HEK293 (cell line): ENCODE measurements around the gene RAB3C.

Experiments
- CTCF ChIA-PET: fragments of 350-600 bp; formaldehyde crosslinking; extraction: SDS; loops from one replicate; lab custom pipeline; 2021; ENCODE audit warnings: antibody characterized with exemption; lab: Yijun Ruan, JAX
- POLR2A ChIA-PET: fragments of 300-600 bp; formaldehyde crosslinking; extraction: SDS; loops from one replicate; lab custom pipeline; 2020; ENCODE audit warnings: antibody characterized with exemption, inconsistent platforms; lab: Yijun Ruan, JAX
- H3K27ac ChIP-seq: fragments of 200-500 bp; sonication (Bioruptor generic); 2 replicates; pipeline ENCODE4 v1.5.1; 2014; ENCODE audit warnings: low read depth, low read length, control low read depth, inconsistent platforms; ENCODE audit errors: extremely low read depth
- H3K36me3 ChIP-seq, 2 experiments: fragments of 200-500 bp in 1 of 2; sonication (Bioruptor generic) in 1 of 2; 1 replicate in 1 of 2; 2 replicates in 1 of 2; pipeline ENCODE4 v1.5.1; 2014 to 2017; ENCODE audit warnings: inconsistent platforms in 2 of 2, low read length in 2 of 2; ENCODE audit not compliant: control insufficient read depth in 2 of 2, insufficient read depth in 1 of 2
- H3K4me1 ChIP-seq: fragments of 200-500 bp; sonication (Bioruptor generic); 2 replicates; pipeline ENCODE4 v1.5.1; 2014; ENCODE audit warnings: mild to moderate bottlenecking, low read length, inconsistent platforms; ENCODE audit not compliant: control insufficient read depth, insufficient read depth
- H3K4me3 ChIP-seq: 2 replicates; pipeline ENCODE4 v1.5.1; 2011; ENCODE audit warnings: low read depth, mild to moderate bottlenecking, control low read depth, low read length, moderate library complexity
- H3K9me3 ChIP-seq: fragments of 200-500 bp; sonication (Bioruptor generic); 2 replicates; pipeline ENCODE4 v1.5.1; 2014; ENCODE audit warnings: low read depth, low read length, inconsistent platforms; ENCODE audit not compliant: control insufficient read depth, insufficient read depth
- IKZF3 ChIP-seq: fragments of 450-650 bp; IDR thresholded peaks from 2 replicates; pipeline ENCODE4 v1.5.0; 2018; ENCODE audit warnings: missing biosample characterization, mild to moderate bottlenecking, missing genetic modification characterization, moderate library complexity
- INSM2 ChIP-seq: fragments of 450-650 bp; formaldehyde crosslinking; IDR thresholded peaks from 2 replicates; pipeline ENCODE4 v1.5.1; 2016; ENCODE audit warnings: missing biosample characterization, missing genetic modification characterization
- MZF1 ChIP-seq: fragments of 450-650 bp; formaldehyde crosslinking; IDR thresholded peaks from 2 replicates; pipeline ENCODE4 v1.5.1; 2017; ENCODE audit warnings: missing biosample characterization, missing genetic modification characterization, borderline replicate concordance
- OVOL3 ChIP-seq: fragments of 450-650 bp; formaldehyde crosslinking; IDR thresholded peaks from 2 replicates; pipeline ENCODE4 v1.5.1; 2016; ENCODE audit warnings: missing biosample characterization, missing genetic modification characterization
- PRDM2 ChIP-seq: fragments of 450-650 bp; formaldehyde crosslinking; IDR thresholded peaks from 2 replicates; pipeline ENCODE4 v1.5.1; 2016; ENCODE audit warnings: missing biosample characterization, missing genetic modification characterization, borderline replicate concordance
- PRDM4 ChIP-seq: fragments of 450-650 bp; formaldehyde crosslinking; IDR thresholded peaks from 2 replicates; pipeline ENCODE4 v1.5.1; 2017; ENCODE audit warnings: missing biosample characterization, missing genetic modification characterization
- ZIC2 ChIP-seq: fragments of 450-650 bp; formaldehyde crosslinking; IDR thresholded peaks from 2 replicates; pipeline ENCODE4 v1.5.1; 2016; ENCODE audit warnings: missing biosample characterization, missing genetic modification characterization
- ZNF148 ChIP-seq: fragments of 450-650 bp; formaldehyde crosslinking; IDR thresholded peaks from 2 replicates; pipeline ENCODE4 v1.5.0; 2017; ENCODE audit warnings: missing biosample characterization, missing genetic modification characterization, borderline replicate concordance
- ZNF223 ChIP-seq: fragments of 450-650 bp; formaldehyde crosslinking; IDR thresholded peaks from 2 replicates; pipeline ENCODE4 v1.5.1; 2016; ENCODE audit warnings: missing biosample characterization, missing genetic modification characterization
- ZNF324 ChIP-seq: fragments of 450-650 bp; formaldehyde crosslinking; IDR thresholded peaks from 2 replicates; pipeline ENCODE4 v1.5.1; 2016; ENCODE audit warnings: missing biosample characterization, missing genetic modification characterization
- ZNF335 ChIP-seq: fragments of 450-650 bp; formaldehyde crosslinking; conservative IDR thresholded peaks from 2 replicates; pipeline ENCODE4 v1.5.1; 2016; ENCODE audit warnings: missing biosample characterization, missing genetic modification characterization
- ZNF514 ChIP-seq: fragments of 450-650 bp; formaldehyde crosslinking; IDR thresholded peaks from 2 replicates; pipeline ENCODE4 v1.5.1; 2016; ENCODE audit warnings: missing biosample characterization, missing genetic modification characterization
- ZNF529 ChIP-seq: fragments of 450-650 bp; formaldehyde crosslinking; IDR thresholded peaks from 2 replicates; pipeline ENCODE4 v1.5.1; 2017; ENCODE audit warnings: missing genetic modification characterization, missing biosample characterization; ENCODE audit not compliant: insufficient replicate concordance
- ZNF549 ChIP-seq: fragments of 450-650 bp; IDR thresholded peaks from 2 replicates; pipeline ENCODE4 v1.5.1; 2018; ENCODE audit warnings: missing biosample characterization, missing genetic modification characterization, mild to moderate bottlenecking, inconsistent platforms, moderate library complexity
- ZNF560 ChIP-seq: fragments of 450-650 bp; formaldehyde crosslinking; IDR thresholded peaks from 2 replicates; pipeline ENCODE4 v1.5.1; 2017; ENCODE audit warnings: missing biosample characterization, missing genetic modification characterization, borderline replicate concordance
- ZNF600 ChIP-seq: fragments of 450-650 bp; formaldehyde crosslinking; IDR thresholded peaks from 2 replicates; pipeline ENCODE4 v1.5.1; 2016; ENCODE audit warnings: missing biosample characterization, missing genetic modification characterization
- ZNF621 ChIP-seq: fragments of 450-650 bp; formaldehyde crosslinking; IDR thresholded peaks from 2 replicates; pipeline ENCODE4 v1.5.1; 2017; ENCODE audit warnings: missing biosample characterization, missing genetic modification characterization
- ZNF639 ChIP-seq: fragments of 450-650 bp; formaldehyde crosslinking; IDR thresholded peaks from 2 replicates; pipeline ENCODE4 v1.5.1; 2016; ENCODE audit warnings: missing biosample characterization, missing genetic modification characterization
- ZNF664 ChIP-seq: fragments of 450-650 bp; formaldehyde crosslinking; IDR thresholded peaks from 2 replicates; pipeline ENCODE4 v1.5.1; 2016; ENCODE audit warnings: missing biosample characterization, missing genetic modification characterization
- ZSCAN23 ChIP-seq: fragments of 450-650 bp; formaldehyde crosslinking; IDR thresholded peaks from 2 replicates; pipeline ENCODE4 v1.5.1; 2016; ENCODE audit warnings: missing biosample characterization, missing genetic modification characterization

RAB3C gene

GRCh38 chr5:58803056-58803455 is 220.2 kb downstream of the RAB3C start (continued):
- no peak for TF ChIP-seq ZNF148 (tag by site-specific recombination)
- TF ChIP-seq ZNF549 = no peak

GRCh38 chr5:58804291-58804690 is 221.4 kb downstream of the RAB3C start:
- Histone ChIP-seq H3K9me3 (no peaks in the 10 kb centered on the region), H3K27ac (no peak overlapping the region), H3K36me3 (no peaks in the 10 kb centered on the region), H3K4me3 (no peak overlapping the region), H3K4me1 (no peaks in the 10 kb centered on the region)
- POLR2A ChIA-PET = no interaction called here
- CTCF ChIA-PET = interaction anchor here (0.6 to 1.8 kb wide), 3 partner anchors 20 to 45 kb away, joined by 3 to 5 read pairs (median 5); no protein-coding TSS in a partner anchor
- no peak for TF ChIP-seq ZNF600 (tag by site-specific recombination)

- Histone ChIP-seq H3K27ac (no peak overlapping the region), H3K36me3 (no peaks in the 10 kb centered on the region), H3K4me3 (no peak overlapping the region), H3K4me1 (no peaks in the 10 kb centered on the region), H3K9me3 (no peaks in the 10 kb centered on the region)
- POLR2A ChIA-PET = no interaction called here
- CTCF ChIA-PET = interaction anchor here (0.7 kb wide), 2 partner anchors 72 to 207 kb away, joined by 3 to 5 read pairs; no protein-coding TSS in a partner anchor
- TF ChIP-seq ZNF335 (no peak), ZNF514 (tag by site-specific recombination) (no peak), ZNF560 (tag by site-specific recombination) (no peak), ZNF324 (tag by site-specific recombination) (no peak), IKZF3 (no peak), ZSCAN23 (tag by site-specific recombination) (no peak), MZF1 (tag by site-specific recombination) (no peak), ZNF529 (tag by site-specific recombination) (no peak), PRDM2 (tag by site-specific recombination) (no peak), ZNF223 (tag by site-specific recombination) (no peak), OVOL3 (tag by site-specific recombination) (no peak), PRDM4 (no peak), ZNF621 (tag by site-specific recombination) (no peak), INSM2 (tag by site-specific recombination) (no peak), ZNF664 (no peak), ZNF639 (tag by site-specific recombination) (no peak), ZIC2 (tag by site-specific recombination) (no peak)
Measured at GRCh38 chr5:58810086-58810485, 227.2 kb downstream of the RAB3C start.
